NCI-H2029 treated with DMSO at 0.1 percent for 48 hours (cell line): ENCODE data around the gene XCR1.

ENCODE experiments used
- DNase-seq: peaks from one replicate; lab custom pipeline; 2025; lab: John Stamatoyannopoulos, UW

The XCR1 gene

GRCh38 chr3:45984331-45985312 lies 42.7 kb downstream of the XCR1 start:
- DNase-seq, result peak; percentile 61

DNA sequence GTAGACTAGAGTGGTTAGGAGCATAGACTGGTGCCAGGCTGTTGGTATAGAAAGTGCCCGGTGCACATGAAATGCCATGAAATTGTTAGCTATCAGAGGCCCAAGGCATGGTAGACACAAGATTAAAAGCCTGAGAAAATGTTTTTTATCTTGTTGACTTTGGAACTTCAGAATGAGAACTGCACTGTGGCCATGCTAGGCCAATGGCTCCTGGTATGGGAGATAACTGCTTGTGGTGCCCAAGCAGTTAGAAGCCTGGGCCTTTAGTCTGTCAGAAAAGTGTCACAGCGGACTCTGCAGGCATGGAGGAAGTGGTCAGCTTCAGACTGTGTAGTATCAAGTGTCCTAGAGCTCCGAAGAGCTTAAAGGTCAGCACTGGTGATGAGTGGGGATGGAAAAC lies 43.5 kb downstream of the XCR1 start:
- DNase-seq, result no peak

GRCh38 chr3:45981346-45982074 lies 45.8 kb downstream of the XCR1 start:
- DNase-seq, result no peak

- no peak for DNase-seq
Measured at GRCh38 chr3:45980819-45981218, 46.5 kb downstream of the XCR1 start.

GRCh38 chr3:45980229-45980813 lies 47.0 kb downstream of the XCR1 start:
- no peak for DNase-seq

DNA sequence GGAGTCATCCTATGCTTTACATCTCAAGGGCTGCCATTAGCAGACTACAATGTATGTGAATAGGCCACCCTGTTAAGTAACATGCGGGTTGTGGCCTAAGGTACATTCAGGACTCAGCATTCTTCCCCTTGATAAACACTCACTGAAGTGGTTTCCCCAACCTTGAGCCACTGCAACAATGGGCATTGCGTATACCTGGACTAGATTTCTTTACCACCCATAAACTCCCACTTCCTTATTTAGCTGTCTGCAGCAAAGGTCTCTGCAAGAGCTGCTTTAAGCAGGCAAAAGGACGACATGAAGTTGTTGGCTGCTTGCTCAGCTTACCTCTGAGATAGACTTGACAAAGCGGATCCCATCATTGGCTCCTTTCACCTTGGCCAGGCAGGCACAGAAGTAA lies 47.9 kb downstream of the XCR1 start:
- DNase-seq, result no peak

GRCh38 chr3:45978006-45978761 lies 49.1 kb downstream of the XCR1 start:
- peak; percentile 86 for DNase-seq

DNA sequence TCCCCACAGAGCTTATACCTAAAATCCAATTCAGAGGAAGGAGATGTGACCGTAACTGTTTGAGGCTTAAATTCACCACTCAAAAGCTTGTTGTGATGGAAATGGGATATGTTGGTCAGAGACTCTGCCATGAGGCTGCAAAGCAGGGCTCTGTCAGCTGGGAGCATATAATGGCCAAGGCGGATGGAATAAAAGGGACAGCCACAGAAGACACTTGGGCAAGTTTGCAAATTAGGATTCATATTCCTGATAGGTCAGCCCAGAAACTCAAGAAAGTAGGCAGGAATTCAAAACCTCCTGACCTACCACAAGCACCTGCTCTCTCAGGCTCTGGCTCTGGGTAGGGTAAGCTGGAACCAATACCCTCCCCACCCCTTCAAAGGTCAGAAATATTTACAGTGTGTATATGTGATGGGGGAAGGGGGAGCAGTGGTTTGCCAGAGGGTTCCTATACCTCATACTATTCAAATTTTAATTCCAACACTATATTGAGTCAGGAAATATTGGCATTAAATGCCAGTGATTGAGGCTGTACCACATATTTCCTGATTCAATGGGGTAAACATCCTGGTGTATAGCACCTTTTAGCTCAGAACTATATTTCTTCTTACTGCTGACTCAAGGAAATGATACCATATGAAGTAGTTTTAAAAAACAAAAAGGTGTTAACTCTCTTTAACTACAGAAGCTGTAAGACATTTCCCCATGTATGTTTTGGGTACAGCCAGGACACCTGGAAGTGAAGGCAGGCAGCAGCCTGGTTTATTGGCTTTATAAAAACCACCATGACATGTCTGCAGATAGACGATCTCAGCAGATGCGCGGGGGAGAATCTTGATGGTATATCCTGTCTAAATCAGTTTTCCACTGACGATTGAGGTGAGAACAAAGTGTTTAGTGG lies 50.8 kb downstream of the XCR1 start:
- DNase-seq, result no peak

DNA sequence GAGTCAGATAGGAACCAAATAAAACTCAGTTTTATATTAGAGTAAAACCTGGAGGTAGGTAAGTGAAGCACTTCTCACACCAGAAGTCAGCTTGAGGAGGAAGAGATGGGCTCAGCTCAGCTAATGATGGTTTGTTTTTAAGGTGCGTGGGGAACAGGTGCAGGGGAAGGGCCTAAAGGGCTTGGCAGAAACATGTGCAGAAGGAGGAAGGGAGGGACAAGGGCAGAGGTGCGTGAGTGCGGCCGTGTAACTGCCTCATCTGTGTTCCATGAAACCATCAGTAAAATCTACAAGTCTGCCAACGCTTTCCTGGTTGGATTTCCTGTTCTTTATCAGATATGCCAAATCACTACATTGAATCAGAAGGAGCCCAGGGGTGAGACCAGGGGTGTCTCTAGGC lies 51.6 kb downstream of the XCR1 start:
- no peak for DNase-seq

DNA sequence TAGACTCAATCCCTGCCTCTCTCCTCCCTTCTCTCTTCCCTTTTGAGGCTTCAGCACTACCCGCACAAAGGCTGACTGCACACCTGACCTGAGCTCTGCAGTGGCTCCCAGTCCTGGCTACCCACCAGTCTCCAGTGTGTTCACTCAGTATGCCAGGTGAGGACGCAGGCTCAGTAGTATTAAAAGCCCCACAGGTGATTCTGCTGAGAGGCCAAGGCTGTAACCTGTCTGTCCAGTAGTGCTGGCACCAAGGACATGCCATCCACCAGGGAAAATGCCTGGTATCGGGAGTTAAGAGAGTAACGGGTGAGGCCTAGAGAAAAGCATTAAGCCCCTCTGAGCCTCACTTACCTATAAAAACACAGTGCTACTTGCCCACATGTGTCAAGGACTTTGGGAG lies 52.6 kb downstream of the XCR1 start:
- DNase-seq, result no peak

GRCh38 chr3:45972534-45973402 lies 54.5 kb downstream of the XCR1 start:
- no peak for DNase-seq

DNA sequence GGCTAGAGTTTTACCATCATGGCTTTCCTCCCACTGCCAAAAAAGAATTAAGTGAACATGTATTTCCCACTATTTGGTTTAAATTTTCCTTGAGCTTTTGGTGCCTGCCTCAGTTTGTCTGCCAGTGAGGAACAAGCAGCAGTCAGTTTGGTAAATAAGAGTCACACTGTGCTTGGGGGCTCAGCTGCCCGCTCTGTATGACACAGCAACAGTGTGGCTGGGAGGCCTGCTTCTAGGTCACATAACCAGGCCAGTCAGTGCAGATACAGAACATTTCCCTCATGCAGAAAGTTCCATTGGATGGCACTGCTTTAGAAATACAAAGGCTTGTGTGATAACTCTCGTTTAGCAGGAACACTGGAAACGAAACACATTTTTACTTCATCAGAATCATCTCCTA lies 57.3 kb downstream of the XCR1 start:
- no peak for DNase-seq

GRCh38 chr3:45969116-45969515 lies 58.2 kb downstream of the XCR1 start:
- no peak for DNase-seq

DNA sequence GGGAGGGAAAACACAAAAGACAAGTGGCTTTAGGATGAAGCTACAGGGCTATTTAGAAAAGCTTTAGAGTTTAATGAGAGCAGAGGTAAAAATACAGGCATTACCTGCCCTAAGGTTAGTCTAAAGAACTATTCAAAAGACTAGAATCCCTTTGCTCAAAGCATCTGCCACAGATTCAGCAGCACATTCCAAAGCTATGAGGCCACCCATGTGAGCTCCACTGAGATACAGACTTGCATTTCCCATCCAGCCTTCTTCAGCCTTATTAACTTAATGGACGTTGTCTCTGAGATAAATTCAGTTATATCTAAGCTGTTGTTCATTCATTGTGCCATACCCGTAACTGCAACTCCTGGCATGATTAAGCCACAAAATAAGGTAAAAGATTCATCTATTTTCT lies 58.6 kb downstream of the XCR1 start:
- no peak for DNase-seq

- DNase-seq, result no peak
Measured at GRCh38 chr3:45968149-45968548, 59.1 kb downstream of the XCR1 start.

DNA sequence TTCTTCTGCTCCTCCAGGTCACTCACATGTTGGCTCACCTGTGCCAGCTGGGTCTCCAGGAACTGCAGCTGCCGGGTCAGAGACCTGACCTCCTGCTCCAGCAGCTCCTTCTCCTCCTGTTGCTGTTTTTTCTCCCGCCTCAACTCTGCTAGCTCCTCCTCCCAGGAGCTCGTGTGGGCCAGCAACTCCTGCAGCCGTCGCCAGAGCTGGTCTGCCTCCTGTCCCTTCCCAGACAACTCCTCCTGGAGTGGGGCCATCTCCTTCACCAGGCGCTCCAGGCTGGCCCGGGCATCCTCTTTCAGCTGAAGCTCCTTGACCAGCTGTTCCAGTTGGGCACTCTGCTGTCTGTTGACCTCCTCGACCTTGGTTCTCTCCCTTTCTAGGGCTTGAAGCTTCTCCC lies 59.6 kb downstream of the XCR1 start:
- no peak for DNase-seq
